ENCODE results near the gene CCL17. TPM values are rescaled to one million over a fixed set of nuclear protein-coding genes. Genes with fewer than 3 reads are reported as not detected.

CCL17 gene
- total RNA-seq, 2 donors from 2014 or later: not detected

DNA sequence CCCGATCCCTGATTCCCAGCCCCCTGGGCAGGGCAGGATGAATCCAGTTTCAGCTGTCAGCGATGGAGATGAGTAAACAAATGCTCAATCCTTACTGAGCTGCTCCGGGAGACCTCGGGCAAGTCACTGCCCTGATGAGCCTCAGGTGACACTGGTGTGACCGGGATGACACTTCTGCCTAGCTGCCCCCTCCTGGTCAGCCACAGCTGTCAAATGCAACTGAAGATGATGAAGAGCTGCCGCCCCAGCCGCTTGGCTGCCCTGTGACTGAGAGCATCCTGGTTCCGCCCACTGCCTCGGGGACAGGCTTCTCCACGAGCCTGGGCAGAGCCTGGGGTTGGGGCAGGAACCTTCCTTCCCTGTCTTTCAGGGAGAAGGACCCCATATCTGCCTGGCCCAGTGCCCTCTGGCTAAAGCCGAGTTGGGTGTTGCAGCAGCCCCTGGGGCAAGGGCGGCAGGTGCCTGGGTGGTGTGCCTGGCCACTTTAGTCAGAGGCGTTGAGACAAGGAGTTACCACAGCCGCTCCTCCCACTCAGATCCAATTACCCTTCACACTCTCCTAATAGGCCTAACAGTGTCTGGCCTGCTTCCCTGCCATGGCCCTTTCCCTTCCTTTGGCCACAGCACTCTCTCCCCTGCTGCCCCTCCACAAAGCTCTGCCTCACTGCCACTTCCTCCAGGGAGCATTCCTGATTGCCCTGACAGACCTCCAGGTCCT is 5.5 kb downstream of the CCL17 start:
- peaks cover 0 to 16% of the 10 kb centered on the region in 2 donors for H3K4me1 ChIP-seq
- H3K27me3 ChIP-seq: no peaks in the 10 kb centered on the region
- TF ChIP-seq, protein P1, sequence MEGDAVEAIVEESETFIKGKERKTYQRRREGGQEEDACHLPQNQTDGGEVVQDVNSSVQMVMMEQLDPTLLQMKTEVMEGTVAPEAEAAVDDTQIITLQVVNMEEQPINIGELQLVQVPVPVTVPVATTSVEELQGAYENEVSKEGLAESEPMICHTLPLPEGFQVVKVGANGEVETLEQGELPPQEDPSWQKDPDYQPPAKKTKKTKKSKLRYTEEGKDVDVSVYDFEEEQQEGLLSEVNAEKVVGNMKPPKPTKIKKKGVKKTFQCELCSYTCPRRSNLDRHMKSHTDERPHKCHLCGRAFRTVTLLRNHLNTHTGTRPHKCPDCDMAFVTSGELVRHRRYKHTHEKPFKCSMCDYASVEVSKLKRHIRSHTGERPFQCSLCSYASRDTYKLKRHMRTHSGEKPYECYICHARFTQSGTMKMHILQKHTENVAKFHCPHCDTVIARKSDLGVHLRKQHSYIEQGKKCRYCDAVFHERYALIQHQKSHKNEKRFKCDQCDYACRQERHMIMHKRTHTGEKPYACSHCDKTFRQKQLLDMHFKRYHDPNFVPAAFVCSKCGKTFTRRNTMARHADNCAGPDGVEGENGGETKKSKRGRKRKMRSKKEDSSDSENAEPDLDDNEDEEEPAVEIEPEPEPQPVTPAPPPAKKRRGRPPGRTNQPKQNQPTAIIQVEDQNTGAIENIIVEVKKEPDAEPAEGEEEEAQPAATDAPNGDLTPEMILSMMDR (IDR thresholded peaks at IDR 0.05): no peak
- no peaks in the 10 kb centered on the region for H3K36me3 ChIP-seq
- no peak for DNase-seq (ENCODE audit: low spot score)
- H3K9me3 ChIP-seq: no peaks in the 10 kb centered on the region
- H3K27ac ChIP-seq: peak overlapping the region; percentile 58 to 63
- no peak overlapping the region for H3K4me3 ChIP-seq

DNA sequence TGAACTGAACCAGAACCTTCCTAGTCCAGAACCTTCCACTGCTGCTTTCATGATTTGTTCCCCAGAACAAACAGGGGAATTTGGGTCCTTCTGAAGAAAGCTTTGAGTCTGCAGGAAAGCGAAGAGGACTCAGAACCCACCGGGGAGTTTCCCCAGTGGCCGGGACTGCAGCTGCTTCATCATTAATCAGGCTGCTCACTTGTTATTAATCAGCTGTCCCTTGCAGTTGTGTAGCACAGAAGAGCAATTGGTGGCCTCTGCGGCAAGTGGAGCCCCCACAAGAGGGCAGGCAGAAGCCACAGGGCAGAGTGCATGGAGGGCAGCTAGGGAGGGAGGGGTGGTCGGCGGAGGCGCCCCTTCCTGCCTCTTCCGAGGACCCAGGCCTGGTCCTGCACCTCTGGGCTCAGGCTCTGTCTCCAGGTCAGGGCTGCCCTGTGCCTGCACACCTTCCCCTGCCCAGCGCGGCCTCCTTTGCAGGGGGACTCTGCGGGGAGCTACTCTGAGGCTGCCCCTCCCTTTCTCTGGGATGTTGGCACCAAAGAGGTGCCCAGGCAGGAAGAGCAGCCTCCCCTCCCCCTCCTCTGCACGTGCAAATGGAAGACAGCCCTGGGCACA is 6.9 kb downstream of the CCL17 start:
- Histone ChIP-seq H3K27me3 (no peaks in the 10 kb centered on the region), H3K4me3 (no peak overlapping the region)

DNA sequence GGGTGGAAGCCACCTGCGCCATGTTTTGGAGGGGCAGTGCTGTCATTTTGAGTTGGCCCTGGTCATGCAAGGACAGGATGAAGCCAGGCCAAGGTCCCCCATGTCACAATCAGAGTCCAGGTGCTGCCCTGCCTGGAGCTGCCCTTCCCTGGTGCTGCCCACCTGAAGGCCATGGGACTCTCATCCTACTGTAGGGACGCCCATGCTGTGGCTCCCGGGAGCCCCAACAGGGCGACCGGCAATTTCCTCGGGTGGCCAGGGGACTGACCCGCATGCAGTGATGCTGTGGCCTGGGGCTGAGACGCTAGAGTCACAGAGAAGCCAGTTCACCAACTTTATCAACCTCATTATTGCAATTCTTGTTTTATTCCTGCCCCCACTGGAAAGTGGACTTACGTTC is 8.0 kb downstream of the CCL17 start:
- no peak overlapping the region for H3K27ac ChIP-seq
- no peaks in the 10 kb centered on the region for H3K27me3 ChIP-seq
- H3K4me3 ChIP-seq: no peak overlapping the region
- peaks cover 0 to 32% of the 10 kb centered on the region in 2 donors for H3K4me1 ChIP-seq
- TF ChIP-seq, protein P1 (IDR thresholded peaks at IDR 0.05): no peak
- H3K9me3 ChIP-seq: no peaks in the 10 kb centered on the region
- no peak for DNase-seq (ENCODE audit: low spot score)
- H3K36me3 ChIP-seq: no peaks in the 10 kb centered on the region

More for the DNA sequence above, 6.9 kb downstream of the CCL17 start:
- no peaks in the 10 kb centered on the region for H3K36me3 ChIP-seq
- no peaks in the 10 kb centered on the region for H3K9me3 ChIP-seq
- DNase-seq (ENCODE audit: low spot score): no peak
- no peak overlapping the region for H3K27ac ChIP-seq
- peaks cover 0 to 21% of the 10 kb centered on the region in 2 donors for H3K4me1 ChIP-seq
- TF ChIP-seq, protein P1 (IDR thresholded peaks at IDR 0.05): no peak

DNA sequence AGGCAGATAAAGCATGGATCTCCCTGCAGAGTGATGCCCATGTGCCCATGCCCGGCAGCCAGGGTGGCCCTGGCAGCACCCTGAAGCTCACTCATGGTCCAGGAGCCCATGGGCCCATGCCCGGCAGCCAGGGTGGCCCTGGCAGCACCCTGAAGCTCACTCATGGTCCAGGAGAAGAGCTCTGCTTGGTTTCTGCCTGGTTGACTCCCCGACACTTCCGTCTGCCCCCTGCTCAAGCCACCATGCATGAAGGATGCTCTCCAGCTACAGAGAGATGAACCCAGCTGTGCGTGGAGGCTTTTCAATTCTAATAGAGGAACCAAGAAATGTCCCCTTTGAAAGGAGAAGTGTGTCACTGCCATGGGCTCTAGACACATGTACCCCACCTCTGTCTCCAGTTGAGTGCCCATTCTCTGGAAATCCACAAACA is 8.7 kb downstream of the CCL17 start:
- Histone ChIP-seq H3K27me3 (no peaks in the 10 kb centered on the region), H3K4me3 (no peak overlapping the region), H3K36me3 (no peaks in the 10 kb centered on the region)

DNA sequence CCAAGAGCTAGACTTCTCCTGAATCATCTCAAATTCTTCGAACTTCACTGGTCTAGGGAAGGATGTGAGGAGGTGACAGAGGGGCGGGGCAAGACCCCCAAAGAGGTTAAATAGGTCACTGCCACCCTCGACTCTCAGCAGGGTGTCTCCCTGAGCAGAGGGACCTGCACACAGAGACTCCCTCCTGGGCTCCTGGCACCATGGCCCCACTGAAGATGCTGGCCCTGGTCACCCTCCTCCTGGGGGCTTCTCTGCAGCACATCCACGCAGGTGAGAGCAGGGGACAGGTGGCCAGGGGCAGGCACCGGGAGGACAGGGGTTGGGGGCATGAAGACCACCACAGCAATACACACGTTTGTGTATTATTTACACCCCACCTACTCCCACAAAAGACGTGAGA is 9.2 kb downstream of the CCL17 start:
- Histone ChIP-seq H3K27ac (no peak overlapping the region), H3K4me1 (peaks cover 0 to 44% of the 10 kb centered on the region in 2 donors), H3K9me3 (no peaks in the 10 kb centered on the region), H3K4me3 (no peak overlapping the region), H3K36me3 (no peaks in the 10 kb centered on the region), H3K27me3 (no peaks in the 10 kb centered on the region)
- TF ChIP-seq, protein P1 (IDR thresholded peaks at IDR 0.05): no peak
- DNase-seq (ENCODE audit: low spot score): no peak

More for the DNA sequence above, 8.7 kb downstream of the CCL17 start:
- TF ChIP-seq, protein P1 (IDR thresholded peaks at IDR 0.05): no peak
- no peaks in the 10 kb centered on the region for H3K9me3 ChIP-seq
- H3K27ac ChIP-seq: no peak overlapping the region
- DNase-seq (ENCODE audit: low spot score): no peak
- H3K4me1 ChIP-seq: peaks cover 0 to 40% of the 10 kb centered on the region in 2 donors
